ENCODE measurements around the gene TENM4.

The TENM4 gene

GRCh38 chr11:78768345-78768744 lies 672.5 kb downstream of the TENM4 start:
- H3K4me1 ChIP-seq (ENCODE audit: control insufficient read depth, insufficient read depth, low read length) = no peaks in the 10 kb centered on the region
- TF ChIP-seq ZNF776 (tag by site-specific recombination; IDR thresholded peaks at IDR 0.05; ENCODE audit: borderline replicate concordance) = no peak
- TF ChIP-seq ZFP37 (tag by site-specific recombination; IDR thresholded peaks at IDR 0.05) = no peak
- TF ChIP-seq BCL11A (tag by site-specific recombination; IDR thresholded peaks at IDR 0.05; ENCODE audit: low read depth) = no peak
- TF ChIP-seq ZNF747 (tag by site-specific recombination; IDR thresholded peaks at IDR 0.05) = no peak
- 0 out of 2 replicates have a peak, but pooled peaks have one; percentile 50 for TF ChIP-seq REST (tag by site-specific recombination; IDR thresholded peaks at IDR 0.05)
- POLR2A ChIA-PET = no interaction called here
- no peak overlapping the region for H3K4me3 ChIP-seq (ENCODE audit: low read depth, low read length)
- no peaks in the 10 kb centered on the region for H3K36me3 ChIP-seq (ENCODE audit: control insufficient read depth in 2 of 2, insufficient read depth in 1 of 2, low read length in 2 of 2)
- no peaks in the 10 kb centered on the region for H3K9me3 ChIP-seq (ENCODE audit: control insufficient read depth, insufficient read depth, low read depth, low read length)
- CTCF ChIA-PET = no interaction called here
- H3K27ac ChIP-seq (ENCODE audit: extremely low read depth, low read depth, low read length) = no peak overlapping the region

- Histone ChIP-seq H3K4me1 (ENCODE audit: control insufficient read depth, insufficient read depth, low read length) (no peaks in the 10 kb centered on the region), H3K9me3 (ENCODE audit: control insufficient read depth, insufficient read depth, low read depth, low read length) (no peaks in the 10 kb centered on the region), H3K27ac (ENCODE audit: extremely low read depth, low read depth, low read length) (no peak overlapping the region), H3K4me3 (ENCODE audit: low read depth, low read length) (no peak overlapping the region), H3K36me3 (ENCODE audit: control insufficient read depth in 2 of 2, insufficient read depth in 1 of 2, low read length in 2 of 2) (no peaks in the 10 kb centered on the region)
- CTCF ChIA-PET = interaction anchor here (0.5 kb wide), 1 partner anchor 15 kb away, joined by 4 read pairs; no protein-coding TSS in a partner anchor
- POLR2A ChIA-PET = no interaction called here
- no peak for TF ChIP-seq ZBTB21 (tag by site-specific recombination; IDR thresholded peaks at IDR 0.05)
- TF ChIP-seq ZNF658 (tag by site-specific recombination; IDR thresholded peaks at IDR 0.05) = no peak
- TF ChIP-seq ZNF112 (tag by site-specific recombination; IDR thresholded peaks at IDR 0.05) = no peak
- TF ChIP-seq ZNF155 (tag by site-specific recombination; IDR thresholded peaks at IDR 0.05) = no peak
- TF ChIP-seq, protein P1, sequence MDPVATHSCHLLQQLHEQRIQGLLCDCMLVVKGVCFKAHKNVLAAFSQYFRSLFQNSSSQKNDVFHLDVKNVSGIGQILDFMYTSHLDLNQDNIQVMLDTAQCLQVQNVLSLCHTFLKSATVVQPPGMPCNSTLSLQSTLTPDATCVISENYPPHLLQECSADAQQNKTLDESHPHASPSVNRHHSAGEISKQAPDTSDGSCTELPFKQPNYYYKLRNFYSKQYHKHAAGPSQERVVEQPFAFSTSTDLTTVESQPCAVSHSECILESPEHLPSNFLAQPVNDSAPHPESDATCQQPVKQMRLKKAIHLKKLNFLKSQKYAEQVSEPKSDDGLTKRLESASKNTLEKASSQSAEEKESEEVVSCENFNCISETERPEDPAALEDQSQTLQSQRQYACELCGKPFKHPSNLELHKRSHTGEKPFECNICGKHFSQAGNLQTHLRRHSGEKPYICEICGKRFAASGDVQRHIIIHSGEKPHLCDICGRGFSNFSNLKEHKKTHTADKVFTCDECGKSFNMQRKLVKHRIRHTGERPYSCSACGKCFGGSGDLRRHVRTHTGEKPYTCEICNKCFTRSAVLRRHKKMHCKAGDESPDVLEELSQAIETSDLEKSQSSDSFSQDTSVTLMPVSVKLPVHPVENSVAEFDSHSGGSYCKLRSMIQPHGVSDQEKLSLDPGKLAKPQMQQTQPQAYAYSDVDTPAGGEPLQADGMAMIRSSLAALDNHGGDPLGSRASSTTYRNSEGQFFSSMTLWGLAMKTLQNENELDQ (tag by site-specific recombination; IDR thresholded peaks at IDR 0.05; ENCODE audit: low read depth) = no peak
- TF ChIP-seq SP3 (tag by site-specific recombination; IDR thresholded peaks at IDR 0.05) = no peak
- TF ChIP-seq ZNF354C (tag by site-specific recombination; IDR thresholded peaks at IDR 0.05; ENCODE audit: borderline replicate concordance, low read depth) = no peak
- no peak for TF ChIP-seq MZF1 (tag by site-specific recombination; IDR thresholded peaks at IDR 0.05; ENCODE audit: borderline replicate concordance)
- no peak for TF ChIP-seq ZNF341 (tag by site-specific recombination; IDR thresholded peaks at IDR 0.05; ENCODE audit: low read depth)
- TF ChIP-seq ZNF280D (tag by site-specific recombination; IDR thresholded peaks at IDR 0.05) = no peak
- TF ChIP-seq, protein P2, sequence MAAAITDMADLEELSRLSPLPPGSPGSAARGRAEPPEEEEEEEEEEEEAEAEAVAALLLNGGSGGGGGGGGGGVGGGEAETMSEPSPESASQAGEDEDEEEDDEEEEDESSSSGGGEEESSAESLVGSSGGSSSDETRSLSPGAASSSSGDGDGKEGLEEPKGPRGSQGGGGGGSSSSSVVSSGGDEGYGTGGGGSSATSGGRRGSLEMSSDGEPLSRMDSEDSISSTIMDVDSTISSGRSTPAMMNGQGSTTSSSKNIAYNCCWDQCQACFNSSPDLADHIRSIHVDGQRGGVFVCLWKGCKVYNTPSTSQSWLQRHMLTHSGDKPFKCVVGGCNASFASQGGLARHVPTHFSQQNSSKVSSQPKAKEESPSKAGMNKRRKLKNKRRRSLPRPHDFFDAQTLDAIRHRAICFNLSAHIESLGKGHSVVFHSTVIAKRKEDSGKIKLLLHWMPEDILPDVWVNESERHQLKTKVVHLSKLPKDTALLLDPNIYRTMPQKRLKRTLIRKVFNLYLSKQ (tag by site-specific recombination; IDR thresholded peaks at IDR 0.05; ENCODE audit: borderline replicate concordance) = no peak
- no peak for TF ChIP-seq ZNF610 (tag by site-specific recombination; IDR thresholded peaks at IDR 0.05; ENCODE audit: borderline replicate concordance)
- no peak for TF ChIP-seq ZNF311 (tag by site-specific recombination; IDR thresholded peaks at IDR 0.05; ENCODE audit: borderline replicate concordance)
- no peak for TF ChIP-seq ZNF202 (tag by site-specific recombination; IDR thresholded peaks at IDR 0.05; ENCODE audit: borderline replicate concordance)
- TF ChIP-seq, protein P3, sequence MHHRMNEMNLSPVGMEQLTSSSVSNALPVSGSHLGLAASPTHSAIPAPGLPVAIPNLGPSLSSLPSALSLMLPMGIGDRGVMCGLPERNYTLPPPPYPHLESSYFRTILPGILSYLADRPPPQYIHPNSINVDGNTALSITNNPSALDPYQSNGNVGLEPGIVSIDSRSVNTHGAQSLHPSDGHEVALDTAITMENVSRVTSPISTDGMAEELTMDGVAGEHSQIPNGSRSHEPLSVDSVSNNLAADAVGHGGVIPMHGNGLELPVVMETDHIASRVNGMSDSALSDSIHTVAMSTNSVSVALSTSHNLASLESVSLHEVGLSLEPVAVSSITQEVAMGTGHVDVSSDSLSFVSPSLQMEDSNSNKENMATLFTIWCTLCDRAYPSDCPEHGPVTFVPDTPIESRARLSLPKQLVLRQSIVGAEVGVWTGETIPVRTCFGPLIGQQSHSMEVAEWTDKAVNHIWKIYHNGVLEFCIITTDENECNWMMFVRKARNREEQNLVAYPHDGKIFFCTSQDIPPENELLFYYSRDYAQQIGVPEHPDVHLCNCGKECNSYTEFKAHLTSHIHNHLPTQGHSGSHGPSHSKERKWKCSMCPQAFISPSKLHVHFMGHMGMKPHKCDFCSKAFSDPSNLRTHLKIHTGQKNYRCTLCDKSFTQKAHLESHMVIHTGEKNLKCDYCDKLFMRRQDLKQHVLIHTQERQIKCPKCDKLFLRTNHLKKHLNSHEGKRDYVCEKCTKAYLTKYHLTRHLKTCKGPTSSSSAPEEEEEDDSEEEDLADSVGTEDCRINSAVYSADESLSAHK (tag by site-specific recombination; IDR thresholded peaks at IDR 0.05) = no peak
Measured at GRCh38 chr11:78767027-78767932, 673.5 kb downstream of the TENM4 start.
